Measurements from ENCODE around the gene URAD. TPM values are rescaled to one million over a fixed set of nuclear protein-coding genes. Genes with fewer than 3 reads are reported as not detected.

The URAD gene
- total RNA-seq, 2 donors from 2014 or later, result not detected

- no peak for DNase-seq (ENCODE audit: low spot score)
- Histone ChIP-seq H3K9me3 (no peaks in the 10 kb centered on the region), H3K36me3 (no peaks in the 10 kb centered on the region), H3K4me1 (peaks cover 0 to 20% of the 10 kb centered on the region in 2 donors), H3K27me3 (peaks cover 24 to 49% of the 10 kb centered on the region in 2 donors), H3K4me3 (peak overlapping the region; percentile 4 to 38), H3K27ac (no peak overlapping the region)
- TF ChIP-seq, protein P1, sequence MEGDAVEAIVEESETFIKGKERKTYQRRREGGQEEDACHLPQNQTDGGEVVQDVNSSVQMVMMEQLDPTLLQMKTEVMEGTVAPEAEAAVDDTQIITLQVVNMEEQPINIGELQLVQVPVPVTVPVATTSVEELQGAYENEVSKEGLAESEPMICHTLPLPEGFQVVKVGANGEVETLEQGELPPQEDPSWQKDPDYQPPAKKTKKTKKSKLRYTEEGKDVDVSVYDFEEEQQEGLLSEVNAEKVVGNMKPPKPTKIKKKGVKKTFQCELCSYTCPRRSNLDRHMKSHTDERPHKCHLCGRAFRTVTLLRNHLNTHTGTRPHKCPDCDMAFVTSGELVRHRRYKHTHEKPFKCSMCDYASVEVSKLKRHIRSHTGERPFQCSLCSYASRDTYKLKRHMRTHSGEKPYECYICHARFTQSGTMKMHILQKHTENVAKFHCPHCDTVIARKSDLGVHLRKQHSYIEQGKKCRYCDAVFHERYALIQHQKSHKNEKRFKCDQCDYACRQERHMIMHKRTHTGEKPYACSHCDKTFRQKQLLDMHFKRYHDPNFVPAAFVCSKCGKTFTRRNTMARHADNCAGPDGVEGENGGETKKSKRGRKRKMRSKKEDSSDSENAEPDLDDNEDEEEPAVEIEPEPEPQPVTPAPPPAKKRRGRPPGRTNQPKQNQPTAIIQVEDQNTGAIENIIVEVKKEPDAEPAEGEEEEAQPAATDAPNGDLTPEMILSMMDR (IDR thresholded peaks at IDR 0.05), result no peak
Observed at GRCh38 chr13:27961227-27962085, 27.0 kb downstream of the URAD start.

DNA sequence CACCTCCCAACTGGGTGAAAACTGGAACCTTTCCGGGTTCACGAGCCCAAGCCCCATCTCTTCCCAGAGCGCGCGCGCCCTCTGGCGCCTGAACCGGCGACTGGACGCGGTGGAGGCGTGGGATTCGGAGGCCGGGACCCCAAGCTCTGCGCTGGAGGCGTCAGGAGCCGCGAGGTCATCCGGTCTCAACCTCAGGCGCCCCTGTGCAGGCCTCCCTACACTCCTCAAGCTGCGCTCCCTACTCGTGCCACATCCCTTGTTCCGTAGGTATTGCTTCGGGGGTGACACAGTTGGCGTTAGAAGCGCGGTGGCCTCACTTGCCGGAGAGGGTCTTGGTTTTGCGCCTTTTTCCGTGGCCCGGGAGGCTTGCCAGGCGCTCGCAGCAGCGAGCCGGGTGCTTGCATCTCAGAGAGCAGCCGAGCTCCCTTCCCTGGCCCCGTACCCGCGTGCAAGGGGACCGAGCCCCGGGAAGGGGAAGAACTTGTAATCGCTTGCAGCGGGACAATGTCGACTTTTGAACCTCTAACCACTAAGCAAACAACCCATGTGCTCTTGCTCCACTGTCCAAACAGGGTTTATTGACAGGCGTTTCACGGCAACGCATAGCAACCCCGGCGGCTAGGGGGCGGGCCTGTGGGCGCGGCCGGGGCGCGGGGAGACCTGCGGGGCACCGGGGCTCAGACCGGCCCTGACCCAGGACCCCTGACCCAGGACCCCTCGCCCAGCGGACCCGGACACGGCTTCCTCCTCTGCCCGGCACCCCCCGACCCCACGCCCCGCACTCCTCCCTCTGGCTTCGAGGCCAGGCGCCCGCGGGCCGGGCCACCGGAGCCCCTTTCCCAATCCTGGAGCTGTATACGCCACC lies 27.9 kb downstream of the URAD start:
- H3K27ac ChIP-seq, result no peak overlapping the region
- peaks cover 0 to 16% of the 10 kb centered on the region in 2 donors for H3K4me1 ChIP-seq
- H3K4me3 ChIP-seq, result peak overlapping the region; percentile 4 to 38
- TF ChIP-seq, protein P1 (IDR thresholded peaks at IDR 0.05), result peak in 1 of 2 donors; percentile 50
- no peaks in the 10 kb centered on the region for H3K36me3 ChIP-seq
- H3K9me3 ChIP-seq, result no peaks in the 10 kb centered on the region
- no peak for DNase-seq (ENCODE audit: low spot score)
- H3K27me3 ChIP-seq, result peaks cover 28 to 50% of the 10 kb centered on the region in 2 donors

DNA sequence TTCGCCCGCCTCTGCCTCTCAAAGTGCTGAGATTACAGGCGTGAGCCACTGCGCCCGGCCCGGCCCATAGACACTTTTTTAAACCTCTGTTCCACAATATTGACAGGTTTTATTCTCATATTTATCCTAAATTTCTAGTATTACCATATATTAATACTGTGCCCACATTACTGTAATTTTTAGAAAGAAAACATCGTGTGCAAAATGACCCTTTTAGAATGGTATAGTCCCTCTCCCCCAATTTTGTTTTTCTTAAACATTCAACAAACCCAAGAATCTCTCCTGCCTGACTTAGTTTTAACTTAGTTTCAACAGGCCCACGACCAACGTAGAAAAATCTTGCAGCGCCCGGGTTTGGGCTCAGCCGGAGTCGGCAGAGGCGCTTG lies 28.5 kb downstream of the URAD start:
- no peak for DNase-seq (ENCODE audit: low spot score)
- H3K27ac ChIP-seq, result no peak overlapping the region
- peaks cover 0 to 16% of the 10 kb centered on the region in 2 donors for H3K4me1 ChIP-seq
- no peaks in the 10 kb centered on the region for H3K9me3 ChIP-seq
- TF ChIP-seq, protein P1 (IDR thresholded peaks at IDR 0.05), result no peak
- H3K36me3 ChIP-seq, result no peaks in the 10 kb centered on the region
- H3K4me3 ChIP-seq, result peak overlapping the region in 1 of 2 donors; percentile 38
- peaks cover 30 to 54% of the 10 kb centered on the region in 2 donors for H3K27me3 ChIP-seq

DNA sequence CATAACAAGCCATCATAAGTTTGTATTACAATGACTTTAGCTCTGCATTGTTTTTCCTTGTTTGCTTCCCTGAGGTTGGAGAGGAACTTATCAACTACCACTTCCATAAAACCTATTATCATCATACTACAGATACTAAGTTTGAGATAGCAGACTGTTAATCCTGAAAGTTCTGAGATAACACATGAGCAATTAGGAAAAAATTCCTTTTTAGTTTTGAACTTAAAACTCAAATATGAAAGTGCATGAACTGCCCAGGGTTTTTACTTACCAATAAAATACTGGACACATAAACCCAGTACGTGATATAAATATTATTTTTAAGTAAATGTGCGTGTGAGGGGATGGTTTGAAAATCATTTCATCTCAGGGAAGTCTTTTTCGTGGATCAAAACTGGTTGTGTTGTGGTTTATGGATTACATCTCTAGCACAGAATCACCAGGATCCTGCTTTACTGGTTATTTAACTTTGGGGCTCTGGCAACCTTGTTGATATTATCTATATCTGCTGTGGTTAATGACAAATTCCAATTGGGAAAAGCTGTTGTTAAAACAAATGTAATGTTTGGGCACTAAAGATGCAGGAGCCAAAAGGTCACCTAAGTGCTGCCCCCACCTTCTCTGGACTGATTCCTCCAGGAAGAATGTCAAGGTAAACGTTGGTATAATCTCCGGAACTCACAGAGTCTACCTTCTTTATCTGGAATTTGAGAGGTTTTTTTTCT lies 31.8 kb downstream of the URAD start:
- Histone ChIP-seq H3K9me3 (no peaks in the 10 kb centered on the region), H3K27ac (no peak overlapping the region), H3K36me3 (no peaks in the 10 kb centered on the region), H3K27me3 (peaks cover 41 to 74% of the 10 kb centered on the region in 2 donors), H3K4me3 (no peak overlapping the region), H3K4me1 (peaks cover 0 to 30% of the 10 kb centered on the region in 2 donors)
- TF ChIP-seq, protein P1 (IDR thresholded peaks at IDR 0.05), result no peak
- DNase-seq (ENCODE audit: low spot score), result no peak

DNA sequence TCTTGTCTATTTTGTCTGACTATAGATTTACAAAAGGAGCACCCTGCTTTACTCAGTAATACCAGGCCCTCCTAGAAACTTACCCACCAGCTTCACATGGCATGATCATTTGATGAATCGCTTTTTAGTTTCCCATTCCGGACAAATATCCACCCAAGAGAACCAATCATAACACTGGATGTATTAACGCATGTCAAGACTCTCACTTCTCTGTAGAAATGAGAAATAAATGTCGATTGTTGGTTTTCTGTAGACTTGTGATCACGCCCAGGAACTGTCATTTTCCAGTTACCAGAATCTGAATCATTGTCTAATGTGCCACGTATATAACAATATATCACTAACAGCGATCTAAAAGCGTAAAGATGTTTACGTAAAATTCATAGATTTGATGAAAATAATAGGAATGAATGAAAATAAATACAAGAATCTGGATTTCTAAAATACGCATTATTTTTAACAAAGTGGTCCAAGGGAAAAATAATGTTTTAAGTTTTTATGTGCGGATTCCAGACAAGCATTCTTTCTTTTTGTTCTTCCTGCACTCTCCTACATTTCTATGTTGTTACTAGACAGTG lies 33.4 kb downstream of the URAD start:
- Histone ChIP-seq H3K27me3 (peaks cover 41 to 58% of the 10 kb centered on the region in 2 donors), H3K4me3 (no peak overlapping the region), H3K27ac (no peak overlapping the region), H3K4me1 (peaks cover 0 to 17% of the 10 kb centered on the region in 2 donors), H3K36me3 (no peaks in the 10 kb centered on the region), H3K9me3 (no peaks in the 10 kb centered on the region)
- TF ChIP-seq, protein P1 (IDR thresholded peaks at IDR 0.05), result no peak
- no peak for DNase-seq (ENCODE audit: low spot score)
